ENCODE results near the gene CRYBA2. TPM values are rescaled to one million over a fixed set of nuclear protein-coding genes. Genes with fewer than 3 reads are reported as not detected.

The CRYBA2 gene
- total and polyA plus RNA-seq, 2 donors (not counting 3 experiments of a cell fraction or from before 2014, with no cell fraction given), result not detected

GRCh38 chr2:218961651-218962570 lies 31.3 kb downstream of the CRYBA2 start:
- H3K27me3 ChIP-seq (ENCODE audit: control insufficient read depth in 2 of 2, insufficient read depth in 2 of 2, low read length in 2 of 2), result peaks cover 49 to 64% of the 10 kb centered on the region in 2 experiments
- no peak overlapping the region for H3K4me2 ChIP-seq (ENCODE audit: insufficient read depth, low read length)
- no peak for FAIRE-seq
- no peak overlapping the region for H3K4me3 ChIP-seq (replicated peaks in 1 of 3; ENCODE audit: insufficient read depth in 1 of 3, low read depth in 1 of 3, low read length in 3 of 3)
- H3K9me3 ChIP-seq (replicated peaks; ENCODE audit: control insufficient read depth, insufficient read depth, low read length), result no peaks in the 10 kb centered on the region
- no TSS peak for BruUV-seq (replicated peaks)
- no peaks in the 10 kb centered on the region for H3K9me1 ChIP-seq (replicated peaks; ENCODE audit: control insufficient read depth, extremely low read depth, insufficient read depth, low read length)
- POLR2A ChIA-PET, result no interaction called here
- CTCF ChIA-PET, result interaction anchor here (1.9 kb wide), 1 partner anchor 18 kb away, joined by 9 read pairs; no protein-coding TSS in a partner anchor
- DNase-seq (ENCODE audit: low read depth, low spot score), result no peak
- no peak overlapping the region for H3K27ac ChIP-seq (ENCODE audit: insufficient read depth, low read depth, low read length)
- no peaks in the 10 kb centered on the region for H3K36me3 ChIP-seq (ENCODE audit: control insufficient read depth in 2 of 2, extremely low read depth in 1 of 2, insufficient read depth in 2 of 2, low read length in 2 of 2)
- no peak overlapping the region for H3K9ac ChIP-seq (replicated peaks; ENCODE audit: extremely low read depth, insufficient read depth, low read length)
- H3K4me1 ChIP-seq (ENCODE audit: control insufficient read depth, extremely low read depth, insufficient read depth, low read length), result no peaks in the 10 kb centered on the region
- intact Hi-C loops (cut with micrococcal nuclease), result no loop called here
- no peaks in the 10 kb centered on the region for H3K79me2 ChIP-seq (ENCODE audit: control insufficient read depth, insufficient read depth, low read length)
- H2AFZ ChIP-seq (ENCODE audit: low read depth, low read length), result no peak overlapping the region
- H4K20me1 ChIP-seq (replicated peaks; ENCODE audit: control insufficient read depth, extremely low read depth, insufficient read depth, low read length), result no peaks in the 10 kb centered on the region
- dilution Hi-C loops (cut with MboI; ENCODE audit: extremely low pct_ligation_motif_present, low sequenced_read_pairs), result no loop called here
- no peak for TF ChIP-seq POLR2A (IDR thresholded peaks at IDR 0.05; ENCODE audit: low read depth, low read length)
- TF ChIP-seq CTCF (IDR thresholded peaks at IDR 0.05; ENCODE audit: extremely low read depth in 1 of 2, insufficient read depth in 1 of 2, low read depth in 1 of 2, low read length in 2 of 2), result no peak
- TF ChIP-seq JUN (IDR thresholded peaks at IDR 0.05; ENCODE audit: borderline replicate concordance, insufficient read depth, insufficient read length, low read depth), result no peak
- no peak for TF ChIP-seq MYC (IDR thresholded peaks at IDR 0.05; ENCODE audit: low read depth, low read length)
- TF ChIP-seq EZH2 (IDR thresholded peaks at IDR 0.05; ENCODE audit: borderline replicate concordance, low read depth, low read length, severe bottlenecking), result no peak
- TF ChIP-seq GATA2 (IDR thresholded peaks at IDR 0.05; ENCODE audit: insufficient read depth, insufficient read length, low read depth, low read length), result no peak
- TF ChIP-seq, protein P1, sequence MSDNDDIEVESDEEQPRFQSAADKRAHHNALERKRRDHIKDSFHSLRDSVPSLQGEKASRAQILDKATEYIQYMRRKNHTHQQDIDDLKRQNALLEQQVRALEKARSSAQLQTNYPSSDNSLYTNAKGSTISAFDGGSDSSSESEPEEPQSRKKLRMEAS (IDR thresholded peaks at IDR 0.05; ENCODE audit: insufficient read depth, insufficient read length), result no peak
- TF ChIP-seq POLR2AphosphoS5 (IDR thresholded peaks at IDR 0.05; ENCODE audit: insufficient read depth, low read depth, low read length), result no peak
- no peak for TF ChIP-seq FOS (IDR thresholded peaks at IDR 0.05; ENCODE audit: borderline replicate concordance, insufficient read depth, low read length)
